PC-9 (cell line): Measurements from ENCODE around the gene ABCF3.

Experiments
- EZH2 ChIP-seq: fragments of 200-600 bp; sonication (generic); IDR thresholded peaks from 2 replicates; pipeline ENCODE4 v1.8.0; 2017; ENCODE audit warnings: antibody characterized with exemption, low read depth
- TF ChIP-seq, protein P1 (sequence below): fragments of 200-600 bp; sonication (generic); conservative IDR thresholded peaks from 2 replicates; pipeline ENCODE4 v1.6.1; 2017; ENCODE audit warnings: mixed run types, antibody characterized with exemption, mild to moderate bottlenecking, moderate library complexity

DNA sequence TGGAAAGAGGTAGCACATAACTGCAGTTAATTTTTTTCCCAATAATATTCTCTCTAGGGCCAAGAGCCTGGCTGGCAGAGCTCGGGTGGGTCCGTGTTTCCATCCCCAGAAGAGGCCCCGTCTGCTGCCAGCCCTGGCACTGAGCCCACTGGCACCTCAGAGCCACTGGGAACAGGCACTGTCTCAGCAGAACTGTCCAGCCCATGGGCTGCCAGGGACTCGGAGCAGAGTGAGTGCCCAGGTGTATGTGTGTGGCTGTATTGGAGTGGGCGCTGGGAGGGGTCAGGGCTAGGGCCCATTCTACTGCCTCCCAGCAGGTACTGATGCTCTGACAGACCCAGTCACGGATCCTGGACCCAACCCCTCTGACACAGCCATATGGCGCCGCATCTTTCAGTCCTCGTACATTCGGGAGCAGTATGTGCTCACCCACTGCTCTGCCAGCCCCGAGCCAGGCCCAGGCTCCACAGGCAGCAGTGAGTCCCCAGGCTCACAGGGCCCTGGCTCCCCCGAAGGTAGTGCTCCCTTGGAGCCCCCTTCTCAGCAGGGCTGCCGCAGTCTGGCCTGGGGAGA lies 52.3 kb downstream of the ABCF3 start:
- TF ChIP-seq, protein P1, sequence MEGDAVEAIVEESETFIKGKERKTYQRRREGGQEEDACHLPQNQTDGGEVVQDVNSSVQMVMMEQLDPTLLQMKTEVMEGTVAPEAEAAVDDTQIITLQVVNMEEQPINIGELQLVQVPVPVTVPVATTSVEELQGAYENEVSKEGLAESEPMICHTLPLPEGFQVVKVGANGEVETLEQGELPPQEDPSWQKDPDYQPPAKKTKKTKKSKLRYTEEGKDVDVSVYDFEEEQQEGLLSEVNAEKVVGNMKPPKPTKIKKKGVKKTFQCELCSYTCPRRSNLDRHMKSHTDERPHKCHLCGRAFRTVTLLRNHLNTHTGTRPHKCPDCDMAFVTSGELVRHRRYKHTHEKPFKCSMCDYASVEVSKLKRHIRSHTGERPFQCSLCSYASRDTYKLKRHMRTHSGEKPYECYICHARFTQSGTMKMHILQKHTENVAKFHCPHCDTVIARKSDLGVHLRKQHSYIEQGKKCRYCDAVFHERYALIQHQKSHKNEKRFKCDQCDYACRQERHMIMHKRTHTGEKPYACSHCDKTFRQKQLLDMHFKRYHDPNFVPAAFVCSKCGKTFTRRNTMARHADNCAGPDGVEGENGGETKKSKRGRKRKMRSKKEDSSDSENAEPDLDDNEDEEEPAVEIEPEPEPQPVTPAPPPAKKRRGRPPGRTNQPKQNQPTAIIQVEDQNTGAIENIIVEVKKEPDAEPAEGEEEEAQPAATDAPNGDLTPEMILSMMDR: no peak
- no peak for TF ChIP-seq EZH2
